ENCODE measurements around the gene RPGRIP1.
"Not testable (repeated sequence)": the region's sequence is repeated elsewhere in the genome, so short reads cannot be mapped to it uniquely, and the experiment has no call there.

The RPGRIP1 gene

GRCh38 chr14:21263284-21264024 lies 16.4 kb upstream of the RPGRIP1 start:
- Histone ChIP-seq H3K27ac (ENCODE audit: low read depth, low read length) (no peak overlapping the region), H3K36me3 (ENCODE audit: control insufficient read depth, insufficient read depth, low read length) (peaks cover 16% of the 10 kb centered on the region), H3K4me3 (ENCODE audit: low read length) (no peak overlapping the region), H3K27me3 (ENCODE audit: control insufficient read depth, insufficient read depth, low read length) (no peaks in the 10 kb centered on the region), H3K9ac (ENCODE audit: low read length) (no peak overlapping the region), H3K4me1 (ENCODE audit: control insufficient read depth, insufficient read depth, low read length) (peaks cover 16% of the 10 kb centered on the region)

DNA sequence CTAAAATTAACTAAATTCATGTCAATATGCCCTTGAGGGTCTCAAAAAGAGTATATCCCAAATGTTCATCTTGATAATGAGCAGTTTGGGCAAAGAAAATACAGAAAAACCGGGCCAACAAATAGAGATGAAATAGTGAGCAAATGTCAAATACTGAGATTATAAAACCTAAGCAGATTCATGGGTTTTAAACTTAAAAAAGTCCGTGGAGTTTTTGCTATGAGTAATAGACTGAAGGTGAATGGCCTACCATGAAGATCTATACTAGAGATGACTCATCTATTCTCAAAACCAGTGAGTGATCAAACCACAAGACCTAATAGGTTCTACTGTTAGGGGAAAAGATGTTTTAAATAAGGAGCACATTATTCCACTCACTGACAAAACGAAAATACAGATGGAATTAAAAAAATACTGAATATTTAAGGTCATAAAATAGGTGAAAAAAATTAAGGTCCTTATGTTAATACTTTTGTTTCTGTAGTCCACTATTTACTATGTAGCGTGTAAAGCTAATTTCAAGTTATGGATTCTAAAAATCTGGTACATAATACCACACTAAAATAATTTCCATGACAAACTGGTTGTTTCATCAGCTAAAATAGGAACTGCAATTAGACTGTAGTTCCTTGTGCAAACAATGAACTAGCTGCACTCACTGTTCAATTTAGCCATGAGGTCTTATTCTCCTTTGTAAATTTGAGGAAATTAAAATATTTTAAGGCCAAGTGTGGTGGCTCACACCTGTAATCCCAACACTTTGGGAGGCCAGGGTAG lies 15.7 kb upstream of the RPGRIP1 start:
- H3K36me3 ChIP-seq (ENCODE audit: control insufficient read depth, insufficient read depth, low read length) = peaks cover 16% of the 10 kb centered on the region
- H3K4me1 ChIP-seq (ENCODE audit: control insufficient read depth, insufficient read depth, low read length) = peaks cover 16% of the 10 kb centered on the region
- H3K27ac ChIP-seq (ENCODE audit: low read depth, low read length) = no peak overlapping the region
- no peak overlapping the region for H3K9ac ChIP-seq (ENCODE audit: low read length)
- H3K27me3 ChIP-seq (ENCODE audit: control insufficient read depth, insufficient read depth, low read length) = no peaks in the 10 kb centered on the region
- peak overlapping the region; percentile 19 for H3K4me3 ChIP-seq (ENCODE audit: low read length)

DNA sequence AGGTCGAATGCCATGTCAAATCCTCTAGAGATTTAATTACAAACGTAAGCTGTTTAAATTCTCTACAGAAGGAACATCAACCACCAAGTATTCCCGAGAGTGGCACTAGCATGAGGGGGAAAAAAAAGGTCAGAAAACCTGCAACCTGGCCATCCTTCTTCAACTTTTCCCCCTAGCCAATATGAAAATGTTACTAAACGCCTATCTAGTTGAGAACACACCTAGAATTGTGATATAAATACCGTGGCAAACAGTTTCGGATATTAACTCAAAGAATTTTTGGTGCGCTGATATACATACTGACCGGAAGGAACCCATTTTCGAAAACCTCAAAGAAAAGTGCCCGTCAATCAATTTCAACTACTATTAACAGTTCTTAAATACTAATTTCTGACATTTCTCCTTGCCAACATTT lies 12.4 kb upstream of the RPGRIP1 start:
- H3K9ac ChIP-seq (ENCODE audit: low read length) = peak overlapping the region; percentile 18
- H3K27me3 ChIP-seq (ENCODE audit: control insufficient read depth, insufficient read depth, low read length) = no peaks in the 10 kb centered on the region
- H3K27ac ChIP-seq (ENCODE audit: low read depth, low read length) = no peak overlapping the region
- peaks cover 8% of the 10 kb centered on the region for H3K36me3 ChIP-seq (ENCODE audit: control insufficient read depth, insufficient read depth, low read length)
- peak overlapping the region; percentile 99 for H3K4me3 ChIP-seq (ENCODE audit: low read length)
- H3K4me1 ChIP-seq (ENCODE audit: control insufficient read depth, insufficient read depth, low read length) = peaks cover 17% of the 10 kb centered on the region

DNA sequence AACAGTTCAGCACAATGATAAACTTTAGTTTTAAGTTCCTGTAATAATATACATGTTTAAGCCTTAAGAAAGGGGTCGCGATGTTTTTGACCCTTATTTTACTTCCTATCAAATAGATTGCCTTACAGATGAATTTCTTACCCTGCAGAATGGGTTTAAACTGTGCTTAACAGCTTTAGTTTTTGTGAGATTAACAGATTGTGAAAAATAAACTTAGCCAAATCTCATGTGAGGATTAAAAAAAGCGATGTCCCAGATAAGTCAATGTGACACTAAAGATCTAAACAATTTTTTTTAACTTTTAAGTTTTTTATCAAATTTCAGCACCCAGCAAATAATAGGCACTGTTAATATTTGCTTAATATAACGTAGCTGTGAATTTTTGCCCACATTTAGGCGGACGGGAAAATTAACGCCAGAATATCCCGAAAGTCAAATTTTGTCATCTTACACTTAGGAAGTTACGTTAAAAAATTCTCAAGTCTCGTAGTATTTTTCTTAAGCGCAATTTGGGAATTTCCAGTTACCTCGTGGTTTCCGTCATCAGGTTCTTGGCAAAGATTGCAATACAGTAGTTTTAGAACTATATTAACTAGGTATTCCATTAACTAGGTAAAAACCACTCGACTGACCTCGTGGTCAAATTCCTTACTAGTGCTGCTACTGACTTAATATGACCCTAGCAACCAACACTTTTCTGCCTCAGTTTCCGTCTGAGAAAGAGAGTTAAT lies 11.8 kb upstream of the RPGRIP1 start:
- Histone ChIP-seq H3K36me3 (ENCODE audit: control insufficient read depth, insufficient read depth, low read length) (peaks cover 7% of the 10 kb centered on the region), H3K4me3 (ENCODE audit: low read length) (peak overlapping the region; percentile 99), H3K27me3 (ENCODE audit: control insufficient read depth, insufficient read depth, low read length) (no peaks in the 10 kb centered on the region), H3K9ac (ENCODE audit: low read length) (peak overlapping the region; percentile 97), H3K4me1 (ENCODE audit: control insufficient read depth, insufficient read depth, low read length) (peaks cover 15% of the 10 kb centered on the region), H3K27ac (ENCODE audit: low read depth, low read length) (peak overlapping the region; percentile 89)

DNA sequence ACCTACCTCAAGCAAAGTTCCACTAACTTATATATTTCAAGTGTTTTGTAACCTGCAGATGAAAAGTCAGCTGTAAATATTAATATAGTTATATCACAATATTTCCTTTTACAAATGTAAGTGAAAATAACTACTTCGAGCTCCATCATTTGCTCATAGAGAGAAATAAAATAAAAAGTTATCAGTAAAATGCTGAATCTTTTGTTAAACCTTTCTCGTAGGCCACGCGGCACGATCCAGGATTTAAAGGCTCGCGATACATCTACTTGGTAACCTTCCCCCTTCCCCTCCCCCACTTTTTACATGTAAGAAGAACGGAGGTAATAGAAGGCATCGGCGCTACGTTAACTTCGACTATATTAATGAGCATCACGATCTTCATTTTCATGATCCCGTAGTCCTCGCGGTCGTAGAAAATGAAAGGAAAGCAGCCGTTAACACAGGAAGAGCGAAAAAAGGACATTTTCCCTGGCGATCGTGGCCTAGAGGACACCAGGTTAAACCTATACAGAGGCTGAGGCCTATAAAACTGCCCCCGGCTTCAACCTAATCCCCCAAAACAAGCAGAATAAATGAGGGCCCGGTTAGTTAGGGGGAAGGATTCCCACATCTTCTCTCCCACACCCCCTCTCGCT lies 11.1 kb upstream of the RPGRIP1 start:
- H3K36me3 ChIP-seq (ENCODE audit: control insufficient read depth, insufficient read depth, low read length) = peaks cover 7% of the 10 kb centered on the region
- peak overlapping the region; percentile 89 for H3K27ac ChIP-seq (ENCODE audit: low read depth, low read length)
- peak overlapping the region; percentile 97 for H3K9ac ChIP-seq (ENCODE audit: low read length)
- H3K4me3 ChIP-seq (ENCODE audit: low read length) = peak overlapping the region; percentile 99
- peaks cover 12% of the 10 kb centered on the region for H3K4me1 ChIP-seq (ENCODE audit: control insufficient read depth, insufficient read depth, low read length)
- H3K27me3 ChIP-seq (ENCODE audit: control insufficient read depth, insufficient read depth, low read length) = no peaks in the 10 kb centered on the region

DNA sequence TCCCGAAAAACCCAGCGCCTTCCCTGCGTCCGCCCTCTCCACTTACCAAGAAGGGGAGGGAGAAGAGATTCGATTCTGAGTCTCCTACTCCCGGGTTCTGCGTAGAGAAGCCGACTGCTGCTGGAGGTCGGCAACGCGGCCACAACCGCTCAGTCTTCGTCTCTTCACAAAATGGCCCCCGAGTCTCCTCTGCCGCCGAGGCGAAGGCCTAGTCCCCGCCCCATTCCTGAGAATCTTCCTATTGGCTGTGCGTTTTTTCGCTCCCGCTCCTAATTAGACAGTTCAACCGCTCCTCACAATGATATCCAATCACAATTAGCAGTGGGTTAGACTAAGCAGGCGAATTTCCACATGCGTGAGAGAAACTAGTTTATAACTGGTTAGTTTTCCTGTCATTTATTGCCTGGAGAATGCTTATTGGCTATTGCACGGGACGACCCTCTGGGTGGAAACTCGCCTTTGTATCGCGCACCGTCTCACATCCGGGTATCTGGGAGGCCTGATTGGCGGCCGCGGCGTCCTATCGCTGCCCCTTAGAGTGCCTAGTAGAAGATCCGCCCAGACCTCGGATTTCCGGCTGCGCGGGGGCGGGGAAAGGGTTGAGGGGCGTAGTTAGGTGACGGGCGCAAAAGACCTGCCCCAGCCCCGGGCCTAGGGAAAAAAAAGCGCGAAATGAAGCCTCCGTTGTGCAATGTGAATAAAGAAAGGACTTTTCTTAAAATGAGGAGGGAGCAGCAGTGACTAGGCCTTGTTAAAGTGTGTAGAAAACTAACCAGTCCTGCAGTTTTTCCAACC lies 10.4 kb upstream of the RPGRIP1 start, which contains the start of gene HNRNPC:
HNRNPC (minus strand) TSS at position 191 of the 795 bp plus-strand sequence. CDS start 35,249 bp downstream, outside the sequence.
- H3K4me1 ChIP-seq (ENCODE audit: control insufficient read depth, insufficient read depth, low read length) = peaks cover 10% of the 10 kb centered on the region
- peaks cover 7% of the 10 kb centered on the region for H3K36me3 ChIP-seq (ENCODE audit: control insufficient read depth, insufficient read depth, low read length)
- peak within 1 kb of the TSS; percentile 94 for H3K27ac ChIP-seq (ENCODE audit: low read depth, low read length)
- H3K9ac ChIP-seq (ENCODE audit: low read length) = peak within 1 kb of the TSS; percentile 97
- H3K4me3 ChIP-seq (ENCODE audit: low read length) = peak within 1 kb of the TSS; percentile 99
- no peaks in the 10 kb centered on the region for H3K27me3 ChIP-seq (ENCODE audit: control insufficient read depth, insufficient read depth, low read length)

DNA sequence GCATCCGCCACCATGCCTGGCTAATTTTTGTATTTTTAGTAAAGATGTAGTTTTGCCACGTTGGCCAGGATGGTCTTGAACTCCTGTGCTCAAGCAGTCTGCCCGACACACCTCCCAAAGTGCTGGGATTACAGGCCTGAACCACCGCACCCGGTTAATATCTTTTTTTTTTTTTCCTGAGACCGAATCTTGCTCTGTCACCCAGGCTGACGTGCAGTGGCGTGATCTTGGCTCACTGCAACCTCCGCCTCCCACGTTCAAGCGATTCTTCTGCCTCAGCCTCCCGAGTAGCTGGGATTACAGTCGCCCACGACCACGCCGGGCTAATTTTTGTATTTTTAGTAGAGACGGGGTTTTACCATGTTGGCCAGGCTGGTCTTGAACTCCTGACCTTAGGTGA lies 7.2 kb upstream of the RPGRIP1 start:
- not testable (repeated sequence) for H3K4me1 ChIP-seq (ENCODE audit: control insufficient read depth, insufficient read depth, low read length); H3K36me3 ChIP-seq (ENCODE audit: control insufficient read depth, insufficient read depth, low read length); H3K27me3 ChIP-seq (ENCODE audit: control insufficient read depth, insufficient read depth, low read length); H3K4me3 ChIP-seq (ENCODE audit: low read length); H3K27ac ChIP-seq (ENCODE audit: low read depth, low read length); H3K9ac ChIP-seq (ENCODE audit: low read length)

- Histone ChIP-seq H3K27me3 (ENCODE audit: control insufficient read depth, insufficient read depth, low read length) (no peaks in the 10 kb centered on the region), H3K36me3 (ENCODE audit: control insufficient read depth, insufficient read depth, low read length) (no peaks in the 10 kb centered on the region), H3K4me1 (ENCODE audit: control insufficient read depth, insufficient read depth, low read length) (no peaks in the 10 kb centered on the region), H3K4me3 (ENCODE audit: low read length) (no peak overlapping the region), H3K27ac (ENCODE audit: low read depth, low read length) (no peak overlapping the region), H3K9ac (ENCODE audit: low read length) (no peak overlapping the region)
These were observed 4.5 kb upstream of the RPGRIP1 start for GRCh38 chr14:21275261-21275858.

DNA sequence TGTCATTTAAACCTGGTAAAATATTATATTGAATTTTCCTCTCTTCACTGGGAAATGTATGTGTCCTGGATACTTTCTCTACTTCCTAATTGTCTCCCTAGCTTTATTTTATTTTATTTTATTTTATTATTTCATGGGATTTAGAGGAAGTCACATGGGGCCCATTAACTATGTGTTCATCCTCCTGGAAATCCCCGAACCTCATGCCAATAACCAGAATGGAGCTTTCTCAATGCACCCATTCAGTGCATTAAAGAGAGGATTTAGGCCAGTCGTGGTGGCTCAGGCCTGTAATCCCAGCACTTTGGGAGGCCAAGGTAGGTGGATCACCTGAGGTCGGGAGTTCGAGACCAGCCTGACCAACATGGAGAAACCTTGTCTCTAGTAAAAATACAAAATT lies 1.3 kb upstream of the RPGRIP1 start:
- Histone ChIP-seq H3K9ac (ENCODE audit: low read length) (no peak overlapping the region), H3K36me3 (ENCODE audit: control insufficient read depth, insufficient read depth, low read length) (no peaks in the 10 kb centered on the region), H3K4me1 (ENCODE audit: control insufficient read depth, insufficient read depth, low read length) (no peaks in the 10 kb centered on the region), H3K4me3 (ENCODE audit: low read length) (no peak overlapping the region), H3K27me3 (ENCODE audit: control insufficient read depth, insufficient read depth, low read length) (no peaks in the 10 kb centered on the region), H3K27ac (ENCODE audit: low read depth, low read length) (no peak overlapping the region)

DNA sequence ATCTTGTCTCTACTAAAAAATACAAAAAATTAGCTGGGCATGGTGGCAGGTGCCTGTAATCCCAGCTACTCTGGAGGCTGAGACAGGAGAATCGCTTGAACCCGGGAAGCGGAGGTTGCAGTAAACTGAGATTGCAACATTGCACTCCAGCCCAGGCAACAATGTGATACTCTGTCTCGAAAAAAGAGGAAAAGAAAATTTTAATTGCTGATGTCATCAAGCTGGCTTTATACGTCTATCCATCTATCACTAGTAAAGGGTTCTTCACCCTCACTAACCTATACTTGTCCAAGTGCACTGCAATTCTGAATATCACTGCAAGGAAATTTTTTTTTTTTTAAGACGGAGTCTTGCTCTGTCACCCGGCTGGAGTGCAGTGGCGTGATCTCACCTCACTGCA lies 2.0 kb downstream of the RPGRIP1 start:
- H3K4me3 ChIP-seq (ENCODE audit: low read length); H3K9ac ChIP-seq (ENCODE audit: low read length); H3K27me3 ChIP-seq (ENCODE audit: control insufficient read depth, insufficient read depth, low read length); H3K4me1 ChIP-seq (ENCODE audit: control insufficient read depth, insufficient read depth, low read length); H3K36me3 ChIP-seq (ENCODE audit: control insufficient read depth, insufficient read depth, low read length); H3K27ac ChIP-seq (ENCODE audit: low read depth, low read length): not testable (repeated sequence)

DNA sequence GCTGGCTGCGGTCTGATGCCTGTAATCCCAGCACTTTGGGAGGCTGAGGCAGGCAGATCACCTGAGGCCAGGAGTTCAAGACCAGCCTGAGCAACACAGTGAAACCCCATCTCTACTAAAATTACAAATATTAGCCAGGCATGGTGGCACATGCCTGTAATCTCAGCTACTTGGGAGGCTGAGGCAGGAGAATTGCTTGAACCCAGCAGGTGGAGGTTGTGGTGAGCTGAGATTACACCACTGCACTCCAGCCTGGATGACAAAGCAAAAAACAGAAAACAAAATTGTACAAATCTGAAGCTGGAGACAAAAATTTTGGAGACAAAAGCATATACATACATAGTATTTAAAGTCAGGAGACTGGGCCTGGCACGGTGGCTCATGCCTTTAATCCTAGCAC lies 6.6 kb downstream of the RPGRIP1 start:
- H3K36me3 ChIP-seq (ENCODE audit: control insufficient read depth, insufficient read depth, low read length); H3K27ac ChIP-seq (ENCODE audit: low read depth, low read length); H3K9ac ChIP-seq (ENCODE audit: low read length); H3K4me3 ChIP-seq (ENCODE audit: low read length); H3K4me1 ChIP-seq (ENCODE audit: control insufficient read depth, insufficient read depth, low read length); H3K27me3 ChIP-seq (ENCODE audit: control insufficient read depth, insufficient read depth, low read length): not testable (repeated sequence)
